GM12878 (cell line): Measurements from ENCODE around the gene ULK4. TPM values are rescaled to one million over a fixed set of nuclear protein-coding genes. Genes with fewer than 3 reads are reported as not detected.

Experiments used
- ATAC-seq: fragments of 200-7000 bp; cut with Tn5 transposase; 3 replicates; pipeline ENCODE4 v1.9.1; 2020; ENCODE audit warnings: mild to moderate bottlenecking, moderate library complexity
- BruUV-seq: library from RNA; stranded (reverse); fragments of 400-500 nt; replicated peaks from 2 replicates; lab custom pipeline; 2021; lab: Mats Ljungman, UMichigan
- CTCF ChIA-PET: fragments of 300-600 bp; sonication (Branson Sonifier 250); formaldehyde crosslinking; extraction: SDS; loops from one replicate; lab custom pipeline; 2021; ENCODE audit warnings: inconsistent platforms; lab: Yijun Ruan, JAX
- POLR2A ChIA-PET: fragments of 350-600 bp; formaldehyde crosslinking; extraction: SDS; loops from one replicate; lab custom pipeline; 2021; ENCODE audit warnings: inconsistent platforms; lab: Charles Lee
- RAD21 ChIA-PET: fragments of 300-600 bp; sonication (Branson Sonifier 250); formaldehyde crosslinking; loops from one replicate; lab custom pipeline; 2023; ENCODE audit warnings: antibody characterized with exemption; ENCODE audit not compliant: unreplicated experiment; lab: Charles Lee
- SMC1A ChIA-PET: fragments of 300-600 bp; sonication (Branson Sonifier 250); formaldehyde crosslinking; loops from one replicate; lab custom pipeline; 2023; ENCODE audit not compliant: unreplicated experiment, uncharacterized antibody; lab: Charles Lee
- DNase-seq: peaks from one replicate; pipeline ENCODE4 v3.0.0-alpha.2; 2011; ENCODE audit warnings: low read depth, low spot score
- FAIRE-seq: peaks from 3 replicates; lab custom pipeline; 2011; peaks lifted over from hg19 to GRCh38; lab: Jason Lieb, UNC
- H2AFZ ChIP-seq: 2 replicates; pipeline ENCODE4 v1.6.0; 2011; ENCODE audit warnings: low read depth, low read length, control low read depth; ENCODE audit not compliant: control insufficient read depth
- H3K27ac ChIP-seq: 2 replicates; pipeline ENCODE4 v1.5.1; 2011; ENCODE audit warnings: control low read depth; ENCODE audit not compliant: control insufficient read depth, insufficient read depth
- H3K27me3 ChIP-seq, 2 experiments: replicated peaks in 1 of 2; 2 replicates each; pipeline versions ENCODE4 v1.6.0 to v1.6.1; 2011; ENCODE audit warnings: low read length in 1 of 2; ENCODE audit not compliant: control insufficient read depth in 2 of 2, insufficient read depth in 2 of 2
- H3K36me3 ChIP-seq, 2 experiments: 2 replicates each; pipeline ENCODE4 v1.5.1; 2011; ENCODE audit warnings: low read length in 1 of 2; ENCODE audit not compliant: control insufficient read depth in 2 of 2, insufficient read depth in 2 of 2
- H3K4me1 ChIP-seq: 2 replicates; pipeline ENCODE4 v1.6.1; 2011; ENCODE audit warnings: mild to moderate bottlenecking, low read length, moderate library complexity, mixed read lengths; ENCODE audit not compliant: control insufficient read depth, insufficient read depth
- H3K4me2 ChIP-seq: 2 replicates; pipeline ENCODE4 v1.6.0; 2011; ENCODE audit warnings: control low read depth; ENCODE audit not compliant: control insufficient read depth, insufficient read depth
- H3K4me3 ChIP-seq: fragments of 200-600 bp; sonication (generic); 2 replicates; pipeline ENCODE4 v1.5.1; 2016
- H3K79me2 ChIP-seq: 2 replicates; pipeline ENCODE4 v1.6.0; 2011; ENCODE audit warnings: low read length; ENCODE audit not compliant: control insufficient read depth, insufficient read depth
- H3K9ac ChIP-seq: 2 replicates; pipeline ENCODE4 v1.8.0; 2011; ENCODE audit warnings: low read length, control low read depth, mixed read lengths; ENCODE audit not compliant: control insufficient read depth, insufficient read depth
- H3K9me3 ChIP-seq: replicated peaks from 3 replicates; pipeline ENCODE4 v1.5.1; 2011; ENCODE audit warnings: mild to moderate bottlenecking, low read length; ENCODE audit not compliant: control insufficient read depth, insufficient read depth
- H4K20me1 ChIP-seq: 2 replicates; pipeline ENCODE4 v1.6.0; 2011; ENCODE audit not compliant: control insufficient read depth, insufficient read depth
- ATF2 ChIP-seq: IDR thresholded peaks from 2 replicates; pipeline ENCODE4 v1.6.1; 2012; ENCODE audit warnings: low read length, inconsistent platforms
- CBX5 ChIP-seq: sonication (generic); IDR thresholded peaks from 2 replicates; pipeline ENCODE4 v1.6.1; 2016; ENCODE audit warnings: low read depth, moderate library complexity, mild to moderate bottlenecking, inconsistent platforms
- CHD2 ChIP-seq: IDR thresholded peaks from 2 replicates; pipeline ENCODE4 v1.6.1; 2011; ENCODE audit warnings: low read depth, low read length, improper control_type of control experiment, borderline replicate concordance
- ETV6 ChIP-seq, 2 experiments: fragments of 450-650 bp in 1 of 2; IDR thresholded peaks in 1 of 2; conservative IDR thresholded peaks in 1 of 2; 2 replicates each; pipeline ENCODE4 v1.6.1; 2014; ENCODE audit warnings: antibody characterized with exemption in 1 of 2, borderline replicate concordance in 1 of 2, low read depth in 1 of 2, mild to moderate bottlenecking in 1 of 2, moderate library complexity in 1 of 2
- GABPA ChIP-seq: IDR thresholded peaks from 2 replicates; pipeline ENCODE4 v1.6.1; 2014; ENCODE audit warnings: antibody characterized with exemption, low read depth, mild to moderate bottlenecking, inconsistent platforms
- JUNB ChIP-seq: IDR thresholded peaks from 2 replicates; pipeline ENCODE4 v1.6.1; 2016; ENCODE audit warnings: antibody characterized with exemption, mild to moderate bottlenecking
- NBN ChIP-seq: fragments of 450-650 bp; IDR thresholded peaks from 2 replicates; pipeline ENCODE4 v1.6.1; 2016
- NFIC ChIP-seq: IDR thresholded peaks from 2 replicates; pipeline ENCODE4 v1.6.1; 2012; ENCODE audit warnings: low read depth, mild to moderate bottlenecking, inconsistent platforms, low read length, moderate library complexity
- NR2C1 ChIP-seq: fragments of 450-650 bp; IDR thresholded peaks from 2 replicates; pipeline ENCODE4 v1.6.1; 2017; ENCODE audit warnings: antibody characterized with exemption, mild to moderate bottlenecking, moderate library complexity
- PML ChIP-seq: IDR thresholded peaks from 2 replicates; pipeline ENCODE4 v1.6.1; 2012; ENCODE audit warnings: low read length, inconsistent platforms
- SMAD1 ChIP-seq: fragments of 450-650 bp; IDR thresholded peaks from 2 replicates; pipeline ENCODE4 v1.6.1; 2018; ENCODE audit warnings: mild to moderate bottlenecking, low read depth; ENCODE audit not compliant: partially characterized antibody
- SMC3 ChIP-seq: IDR thresholded peaks from 2 replicates; pipeline ENCODE4 v1.6.1; 2011; ENCODE audit warnings: low read length, improper control_type of control experiment, borderline replicate concordance
- SP1 ChIP-seq: IDR thresholded peaks from one replicate; pipeline ENCODE4 v1.6.1; 2011; ENCODE audit warnings: low read depth, low read length
- SUZ12 ChIP-seq: fragments of 200-600 bp; sonication (generic); IDR thresholded peaks from one replicate; pipeline ENCODE4 v1.6.1; 2018; ENCODE audit warnings: antibody characterized with exemption, mild to moderate bottlenecking; ENCODE audit not compliant: unreplicated experiment
- TBL1XR1 ChIP-seq: IDR thresholded peaks from 2 replicates; pipeline ENCODE4 v1.6.1; 2012; ENCODE audit warnings: low read depth, low read length, improper control_type of control experiment
- ZBTB33 ChIP-seq: fragments of 450-650 bp; IDR thresholded peaks from 2 replicates; pipeline ENCODE4 v1.6.1; 2017; ENCODE audit warnings: mild to moderate bottlenecking
- WGBS: methylation state at CpG from one replicate; pipeline ENCODE4 v1.1.6; 2016; ENCODE audit warnings: low lambda C conversion rate; ENCODE audit not compliant: insufficient replicate concordance, insufficient coverage; ENCODE audit errors: missing lambda C conversion rate; 5-methylcytosine and 5-hydroxymethylcytosine counted together
- in situ Hi-C: fragments of 300-500 bp; cut with MboI; formaldehyde crosslinking; loops from 9 replicates; pipeline ENCODE4 v1.14.3; 2018; ENCODE audit warnings: mixed read lengths
- intact Hi-C: fragments of 100-400 bp; cut with micrococcal nuclease; formaldehyde crosslinking; loops from one replicate; pipeline ENCODE4 v1.14.2; 2022; ENCODE audit not compliant: unreplicated experiment
- polyA plus RNA-seq, 11 experiments: library from polyadenylated mRNA; depleted of rRNA in 4 of 11; unstranded in 6 of 11; stranded (reverse) in 5 of 11; fragments of >200 nt; fragmentation: Nextera tagmentation in 4 of 11; fragmentation: Illumina TruSeq in 1 of 11; extraction: Ambion mirVana in 4 of 11; extraction: Trizol in 1 of 11; gene quantifications; 1 replicate in 1 of 11; 2 replicates in 10 of 11; pipeline versions ENCODE4 v1.2.1 to v1.2.3, GENCODE V29; 2011 to 2016; ENCODE audit warnings: inconsistent platforms in 2 of 11, missing spikeins in 2 of 11, low read depth in 1 of 11
- total RNA-seq, 4 experiments: library from RNA; depleted of rRNA in 3 of 4; stranded (reverse); fragments of >200 nt in 3 of 4; fragmentation: Illumina TruSeq in 1 of 4; extraction: Trizol in 1 of 4; gene quantifications; 2 replicates each; pipeline versions ENCODE4 v1.2.1 to v1.2.3, GENCODE V29; 2013 to 2021

Gene ULK4
- total and polyA plus RNA-seq, 10 of the 15 experiments (the other 5 are each of a cell fraction or from before 2014, with no cell fraction given): 3.5 to 7.6 (median 6.3) TPM

- WGBS: 50% methylated on average over 6 of the region's 6 CpGs
- Histone ChIP-seq H2AFZ (no peak overlapping the region), H3K4me2 (no peak overlapping the region), H3K9ac (no peak overlapping the region), H3K36me3 (no peaks in the 10 kb centered on the region), H3K79me2 (no peaks in the 10 kb centered on the region), H3K4me3 (no peak overlapping the region), H3K4me1 (no peaks in the 10 kb centered on the region), H3K27ac (no peak overlapping the region), H3K9me3 (no peaks in the 10 kb centered on the region), H4K20me1 (no peaks in the 10 kb centered on the region), H3K27me3 (no peaks in the 10 kb centered on the region)
- in situ Hi-C loops: no loop called here
- intact Hi-C loops: no loop called here
- TF ChIP-seq NFIC (no peak), TBL1XR1 (no peak), PML (no peak), CBX5 (no peak), SMC3 (no peak), SMAD1 (no peak), NR2C1 (no peak), CHD2 (no peak), GABPA (no peak), JUNB (no peak), ETV6 (conservative IDR thresholded peaks at IDR 0.05 in 1 of 2, IDR thresholded peaks at IDR 0.05 in 1 of 2; ENCODE audit: borderline replicate concordance in 1 of 2, low read depth in 1 of 2) (no peak), SP1 (no peak), ZBTB33 (no peak), ATF2 (no peak), SUZ12 (no peak), NBN (no peak)
- ChIA-PET CTCF (no interaction called here), RAD21 (no interaction called here), POLR2A (no interaction called here), SMC1A (no interaction called here)
- ATAC-seq (no peak), DNase-seq (no peak), FAIRE-seq (no peak)
- BruUV-seq: no TSS peak
These were observed 244.3 kb downstream of the ULK4 start for GRCh38 chr3:41717641-41718040.
